K562 (cell line): ENCODE results near the gene FFAR4. TPM values are rescaled to one million over a fixed set of nuclear protein-coding genes. Genes with fewer than 3 reads are reported as not detected.

Source experiments
- E2F8 ChIP-seq: fragments of 450-650 bp; IDR thresholded peaks from 2 replicates; pipeline ENCODE4 v1.7.1; 2018; ENCODE audit warnings: mild to moderate bottlenecking, low read depth; ENCODE audit not compliant: partially characterized antibody
- RNF219 ChIP-seq: fragments of 250-450 bp; sonication (Bioruptor Pico); IDR thresholded peaks from 2 replicates; pipeline ENCODE4 v1.5.0; 2022; ENCODE audit warnings: mild to moderate bottlenecking
- SRSF9 ChIP-seq: fragments of 200-400 bp; formaldehyde crosslinking; IDR thresholded peaks from 2 replicates; pipeline ENCODE4 v1.6.1; 2017; ENCODE audit warnings: low read depth, low read length, borderline replicate concordance
- TAF9B ChIP-seq: fragments of 450-650 bp; IDR thresholded peaks from 2 replicates; pipeline ENCODE4 v1.6.1; 2018; ENCODE audit warnings: mild to moderate bottlenecking; ENCODE audit not compliant: partially characterized antibody
- ZNF239 ChIP-seq: fragments of 250-450 bp; sonication (Bioruptor Pico); IDR thresholded peaks from 2 replicates; pipeline ENCODE4 v1.4.0; 2020; ENCODE audit warnings: mild to moderate bottlenecking
- polyA plus RNA-seq, 8 experiments: library from polyadenylated mRNA; depleted of rRNA in 4 of 8; stranded (reverse) in 5 of 8; unstranded in 3 of 8; fragments of >200 nt; fragmentation: Nextera tagmentation in 2 of 8; fragmentation: Illumina TruSeq in 1 of 8; extraction: Ambion mirVana in 2 of 8; extraction: Trizol in 1 of 8; gene quantifications; 2 replicates each; pipeline versions ENCODE4 v1.2.1 to v1.2.3, GENCODE V29; 2011 to 2014; ENCODE audit warnings: inconsistent platforms in 1 of 8, missing spikeins in 1 of 8
- total RNA-seq, 7 experiments: library from RNA; depleted of rRNA in 6 of 7; stranded (reverse); fragments of >200 nt in 6 of 7; fragmentation: Illumina TruSeq in 2 of 7; extraction: Trizol in 2 of 7; gene quantifications; 2 replicates each; pipeline versions ENCODE4 v1.2.1 to v1.2.3, GENCODE V29; 2011 to 2021; ENCODE audit warnings: low replicate concordance in 1 of 7

FFAR4 gene
- total and polyA plus RNA-seq, 9 of the 15 experiments (the other 6 are each of a cell fraction or from before 2014, with no cell fraction given): not detected

GRCh38 chr10:93565446-93565845 is 1.0 kb upstream of the FFAR4 start (continued):
- no peak for TF ChIP-seq SRSF9
- TF ChIP-seq RNF219 (CRISPR knock-in tag): no peak
- TF ChIP-seq TAF9B: no peak
- TF ChIP-seq ZNF239 (CRISPR knock-in tag): no peak
- no peak for TF ChIP-seq E2F8
- TF ChIP-seq, all 486 proteins: peak for 0
